Hematopoietic multipotent progenitor cell (in vitro differentiated cells): ENCODE data around the gene FLAD1. TPM values are rescaled to one million over a fixed set of nuclear protein-coding genes. Genes with fewer than 3 reads are reported as not detected.
"Not testable (repeated sequence)": the region's sequence is repeated elsewhere in the genome, so short reads cannot be mapped to it uniquely, and the experiment has no call there.

Experiments
- DNase-seq, 3 donors: peaks; one replicate each; pipeline ENCODE4 v3.0.0-alpha.2; 2011 to 2015; ENCODE audit warnings: low read depth in 2 of 3, low spot score in 2 of 3
- total RNA-seq: library from RNA; depleted of rRNA; stranded (reverse); fragments of >200 nt; gene quantifications from one replicate; pipeline ENCODE4 v1.2.3, GENCODE V29; 2012

FLAD1 gene
- total RNA-seq, 1 donor = 35.0 TPM

DNA sequence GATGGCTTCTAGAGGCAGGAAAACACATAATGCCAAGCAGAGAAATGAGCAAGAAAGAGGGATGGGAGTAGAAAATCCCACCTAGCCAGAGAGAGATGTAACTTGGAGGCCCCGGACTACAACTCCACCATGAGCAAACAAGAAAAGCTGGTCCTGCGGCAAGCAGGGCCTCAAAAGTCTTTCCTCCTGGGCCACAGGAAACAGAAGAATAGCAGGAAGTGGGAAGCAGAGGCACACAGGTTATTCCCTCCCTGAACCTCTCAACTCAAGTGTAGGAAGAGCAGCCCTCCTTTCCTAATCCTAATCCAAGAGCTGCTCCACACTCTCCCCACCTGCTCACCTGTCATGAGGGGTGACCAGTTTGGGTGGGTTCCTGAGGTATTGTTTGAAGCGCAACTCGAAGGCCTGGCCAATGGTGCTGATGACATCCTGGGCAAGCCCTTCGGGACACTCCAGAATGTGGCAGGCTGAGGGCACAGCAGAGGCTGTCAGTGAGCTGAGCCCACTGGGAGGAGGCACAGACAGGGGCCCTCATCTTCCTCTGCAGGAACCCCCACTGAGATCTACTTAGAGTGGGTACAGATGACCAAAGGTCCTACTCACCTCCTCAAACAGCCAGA is 15.7 kb upstream of the FLAD1 start:
- no peak for DNase-seq

DNA sequence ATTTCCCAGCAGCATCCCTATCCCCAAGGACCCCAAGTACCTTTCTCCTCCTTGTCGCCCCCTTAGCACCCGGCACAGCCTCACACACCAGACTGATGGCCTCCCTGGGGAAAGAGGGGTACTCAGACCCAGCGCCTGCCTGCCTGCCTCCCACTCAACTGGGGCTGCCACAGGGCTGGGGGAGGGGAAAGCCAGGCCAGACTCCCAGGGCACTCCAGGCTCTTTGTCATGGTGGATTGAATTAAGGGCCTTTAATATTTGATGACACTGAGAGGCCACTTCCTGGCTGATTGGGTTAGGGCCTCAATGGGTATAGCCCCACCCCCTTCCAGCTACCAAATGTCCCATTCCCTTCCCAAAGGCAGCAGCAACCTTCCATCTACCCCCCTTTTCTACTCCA is 14.4 kb upstream of the FLAD1 start:
- DNase-seq = no peak

DNA sequence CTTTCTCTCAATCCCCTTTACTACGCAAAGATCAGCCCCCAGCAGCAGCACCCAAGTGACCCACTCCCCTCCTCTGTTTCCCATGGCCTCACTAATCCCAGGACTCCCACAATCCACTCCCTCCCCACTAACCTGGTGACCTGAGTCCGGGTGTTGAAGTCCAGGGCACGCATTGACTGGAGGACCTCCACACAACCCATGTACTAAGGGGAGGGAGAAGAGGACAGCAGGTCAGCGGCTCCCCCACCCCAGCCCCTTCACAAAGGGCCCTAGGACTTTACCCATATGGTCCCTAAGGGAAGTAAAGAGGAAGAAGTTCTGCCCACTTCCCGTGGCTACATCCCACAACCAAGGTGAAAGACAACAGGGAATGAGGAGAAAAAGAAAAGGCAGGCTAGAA is 13.9 kb upstream of the FLAD1 start:
- no peak for DNase-seq

DNA sequence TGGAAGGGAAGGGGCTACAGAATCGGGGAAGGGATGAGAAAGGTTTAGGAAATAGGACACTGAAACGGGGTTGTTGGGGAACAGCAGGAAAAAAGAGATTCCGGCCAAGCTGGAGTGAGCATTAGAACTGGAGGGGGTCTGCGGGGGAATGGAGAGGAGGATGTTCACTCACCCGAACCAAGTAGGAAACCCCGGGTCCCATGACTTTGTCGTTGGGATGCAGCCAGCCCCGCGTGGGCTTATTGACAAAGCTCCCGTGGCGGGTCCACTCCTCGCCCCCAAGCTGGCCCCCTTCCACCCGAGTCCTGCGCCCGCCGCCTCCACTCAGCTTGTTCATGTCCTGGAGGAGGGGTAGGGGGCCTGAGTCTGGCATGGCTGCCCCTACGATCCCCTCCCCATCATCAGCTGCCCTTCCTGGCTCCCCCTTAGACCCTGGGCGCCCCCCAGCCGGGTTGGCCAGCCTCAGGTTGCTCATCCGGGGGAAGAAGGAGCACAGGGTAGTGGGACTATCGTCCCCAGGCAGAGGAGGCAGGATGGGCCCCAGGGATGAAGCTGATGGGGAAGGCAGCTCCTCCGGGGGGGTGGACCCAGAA is 13.2 kb upstream of the FLAD1 start:
- no peak for DNase-seq

DNA sequence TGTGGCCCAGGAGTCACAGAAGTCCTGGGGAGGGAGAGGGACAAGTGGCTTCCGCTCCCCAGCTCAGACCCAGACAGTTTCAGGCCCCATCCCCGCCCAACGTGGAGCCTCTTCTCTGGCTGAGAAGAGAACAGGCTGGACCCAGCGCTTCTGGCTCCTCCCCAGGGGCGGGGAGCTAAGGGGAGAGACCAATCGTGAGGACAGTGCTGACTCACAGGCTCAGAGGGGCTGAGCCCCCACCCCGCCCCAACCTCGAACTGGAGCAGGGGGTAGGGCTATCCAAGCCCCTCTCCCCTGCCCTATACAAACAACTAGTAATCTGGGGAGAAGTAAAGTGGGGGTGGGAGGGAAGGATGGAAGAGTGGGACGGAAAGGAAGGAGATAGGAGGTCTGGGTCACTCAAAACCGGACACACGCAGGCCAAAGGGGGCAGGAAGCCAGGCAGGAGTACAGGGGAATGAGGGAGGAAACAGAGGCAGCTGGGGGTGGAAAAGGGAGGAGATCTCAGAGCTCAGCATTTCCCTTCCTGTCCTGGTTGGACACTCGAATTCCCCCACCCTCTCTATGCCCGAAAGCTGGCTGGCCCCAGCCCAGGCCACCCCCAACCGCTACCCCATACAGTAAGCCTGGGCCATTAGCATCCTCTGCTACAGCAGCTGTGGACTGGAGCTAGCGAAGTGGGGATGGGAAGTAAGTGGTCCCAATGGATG is 12.4 kb upstream of the FLAD1 start, which contains the start of gene SHC1:
TSS of gene SHC1 (minus strand) at position 117 of the 710 bp plus-strand sequence. CDS start 221 bp downstream, outside the sequence.
- peak in 2 of 3 donors; percentile 76 to 87 for DNase-seq

DNA sequence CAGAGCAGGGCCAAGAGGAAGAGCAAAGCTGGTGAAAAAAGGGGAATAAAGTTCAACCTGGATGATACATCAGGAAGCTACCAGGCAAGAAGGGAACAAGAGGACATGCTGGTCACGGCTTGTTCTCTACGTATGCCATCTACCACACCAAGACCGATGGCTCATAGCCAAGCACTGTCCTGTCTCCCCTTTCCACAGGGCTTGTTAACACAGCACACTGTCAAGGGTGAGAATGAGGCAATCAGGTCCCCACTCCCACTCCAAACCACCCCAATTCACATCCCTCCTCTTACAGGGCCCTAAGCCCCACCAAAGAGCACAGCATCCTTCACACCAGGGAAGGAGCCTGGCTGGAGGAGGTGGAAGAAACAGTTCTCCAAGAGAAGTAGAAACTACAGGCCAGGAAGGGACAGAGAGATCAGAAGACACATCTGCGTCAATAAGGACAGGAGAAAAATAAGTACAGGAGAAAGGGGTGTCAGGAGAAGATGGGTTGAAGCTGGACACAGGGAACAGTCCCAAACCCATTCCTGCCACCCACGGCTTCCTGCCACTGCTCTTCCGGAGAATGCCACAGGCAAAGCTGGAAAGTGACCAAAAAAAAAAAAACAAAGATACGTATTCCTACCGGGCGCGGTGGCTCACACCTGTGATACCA is 11.7 kb upstream of the FLAD1 start:
- no peak for DNase-seq

DNA sequence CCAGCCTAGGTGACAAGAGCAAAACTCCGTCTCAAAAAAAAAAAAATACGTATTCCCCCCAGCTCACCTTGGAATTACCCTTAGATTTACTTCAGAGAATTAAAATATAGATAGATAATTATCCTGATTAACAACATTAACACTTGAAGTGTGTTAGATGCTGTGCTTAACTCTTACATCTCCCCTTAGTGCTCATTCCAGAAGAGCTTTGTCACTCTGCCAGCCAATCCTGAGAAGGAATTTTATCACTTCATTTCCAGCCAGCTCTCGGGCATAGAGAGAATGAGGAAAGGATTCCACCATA is 11.0 kb upstream of the FLAD1 start:
- no peak for DNase-seq

DNA sequence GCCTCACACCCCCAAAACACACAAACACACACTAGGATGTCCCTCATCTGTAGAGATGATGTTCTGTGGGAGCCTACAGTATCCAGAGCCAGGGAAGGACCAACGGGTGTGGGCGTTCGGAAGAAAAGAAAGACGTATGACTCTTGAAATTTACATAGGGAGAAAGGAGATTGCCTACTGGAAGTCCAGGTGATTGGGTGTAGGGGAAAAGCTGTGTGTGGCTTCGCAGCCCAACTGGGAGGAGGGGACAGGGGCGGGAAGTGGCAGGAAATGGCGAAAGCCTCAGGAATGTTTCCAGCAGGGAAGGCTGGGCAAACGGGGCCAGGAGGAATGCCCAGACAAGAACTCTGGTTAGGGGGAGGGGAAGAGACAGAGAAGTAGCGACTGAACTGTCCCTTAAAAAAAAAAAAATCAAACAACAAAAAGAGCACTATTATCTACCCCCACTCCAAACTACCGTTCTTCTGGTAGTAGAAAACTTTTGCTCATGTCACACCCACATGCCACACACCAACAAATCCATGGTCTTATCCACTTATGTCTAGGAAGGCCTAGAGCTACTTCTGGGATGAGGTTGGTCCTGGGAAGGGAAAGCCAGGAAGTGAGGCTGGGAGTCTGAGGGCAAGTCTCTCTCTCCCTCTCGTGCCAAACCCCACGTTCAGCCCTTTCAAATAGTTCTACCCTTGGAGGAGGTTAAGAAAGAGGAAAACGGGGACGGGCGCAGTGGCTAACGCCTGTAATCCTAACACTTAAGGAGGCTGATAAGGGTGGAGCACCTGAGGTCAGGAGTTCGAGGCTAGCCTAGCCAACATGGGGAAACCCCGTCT is 10.4 kb upstream of the FLAD1 start:
- no peak for DNase-seq

DNA sequence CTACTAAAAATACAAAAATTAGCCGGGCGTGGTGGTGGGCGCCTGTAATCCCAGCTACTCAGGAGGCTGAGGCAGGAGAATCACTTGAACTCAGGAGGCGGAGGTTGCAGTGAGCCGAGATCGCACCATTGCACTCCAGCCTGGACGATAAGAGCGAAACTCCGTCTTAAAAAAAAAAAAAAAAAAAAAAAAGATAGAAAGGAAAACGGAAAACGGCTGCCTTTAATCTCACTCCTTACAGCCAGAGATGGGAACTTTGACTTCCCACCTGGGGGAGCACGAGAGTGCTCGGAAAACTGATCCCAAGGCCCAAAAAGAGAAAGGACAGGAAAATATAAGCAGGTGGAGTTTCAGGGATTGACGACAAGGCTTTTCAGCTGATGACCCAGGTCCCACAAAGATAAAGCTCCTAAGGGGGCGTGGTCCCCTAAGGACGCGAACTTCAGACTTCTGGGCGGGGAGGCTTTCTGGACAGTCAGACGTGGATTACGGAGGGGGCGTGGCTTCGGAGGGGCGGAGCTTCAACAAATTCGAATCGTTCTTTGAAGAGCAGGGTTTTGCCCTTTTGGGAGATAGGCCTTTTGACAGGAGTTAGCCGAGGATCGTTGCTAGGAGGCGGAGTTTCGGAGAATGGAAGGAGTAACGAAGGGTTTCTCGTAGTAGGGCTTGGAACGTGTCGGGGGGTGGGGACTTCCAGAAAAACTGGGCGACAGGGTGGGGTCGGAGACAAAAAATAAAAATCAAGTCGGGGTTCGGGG is 9.6 kb upstream of the FLAD1 start:
- DNase-seq = peak; percentile 76 to 97 (median 96)

DNA sequence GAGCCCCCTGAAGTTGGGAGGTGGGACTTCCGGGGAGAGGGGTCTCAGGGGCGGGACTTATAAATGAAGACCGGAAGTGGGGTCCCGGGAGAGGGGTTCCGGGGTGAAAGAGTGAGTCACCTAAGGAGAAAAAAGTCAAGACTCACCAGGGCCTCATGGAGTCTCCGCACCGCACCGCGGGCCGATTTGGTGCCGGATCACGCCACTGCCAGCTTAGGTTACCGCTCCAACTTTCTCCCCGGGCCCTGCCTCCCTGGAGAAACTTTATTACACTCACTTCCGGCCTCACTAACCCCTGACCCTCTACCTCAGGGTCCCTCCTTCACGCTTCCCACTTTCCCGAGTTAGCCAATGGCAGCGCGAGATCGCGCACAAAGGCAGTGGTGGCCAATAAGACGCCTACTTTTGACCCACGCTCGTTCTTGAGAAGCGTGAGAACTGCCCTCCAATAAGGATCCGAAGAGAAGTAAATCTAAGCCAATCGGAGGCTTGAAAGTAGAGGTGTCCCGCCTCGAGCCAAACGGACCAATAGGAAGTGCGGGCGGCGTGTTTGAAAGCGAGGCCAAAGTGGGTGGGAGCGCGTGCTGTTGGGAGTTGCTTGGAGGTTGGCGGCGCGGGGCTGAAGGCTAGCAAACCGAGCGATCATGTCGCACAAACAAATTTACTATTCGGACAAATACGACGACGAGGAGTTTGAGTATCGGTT is 8.9 kb upstream of the FLAD1 start, which contains the start of gene CKS1B:
TSS of gene CKS1B (plus strand) at position 580 of the 706 bp plus-strand sequence. CDS start at position 645, 65 bp downstream.
- peak; percentile 94 to 100 (median 100) for DNase-seq

DNA sequence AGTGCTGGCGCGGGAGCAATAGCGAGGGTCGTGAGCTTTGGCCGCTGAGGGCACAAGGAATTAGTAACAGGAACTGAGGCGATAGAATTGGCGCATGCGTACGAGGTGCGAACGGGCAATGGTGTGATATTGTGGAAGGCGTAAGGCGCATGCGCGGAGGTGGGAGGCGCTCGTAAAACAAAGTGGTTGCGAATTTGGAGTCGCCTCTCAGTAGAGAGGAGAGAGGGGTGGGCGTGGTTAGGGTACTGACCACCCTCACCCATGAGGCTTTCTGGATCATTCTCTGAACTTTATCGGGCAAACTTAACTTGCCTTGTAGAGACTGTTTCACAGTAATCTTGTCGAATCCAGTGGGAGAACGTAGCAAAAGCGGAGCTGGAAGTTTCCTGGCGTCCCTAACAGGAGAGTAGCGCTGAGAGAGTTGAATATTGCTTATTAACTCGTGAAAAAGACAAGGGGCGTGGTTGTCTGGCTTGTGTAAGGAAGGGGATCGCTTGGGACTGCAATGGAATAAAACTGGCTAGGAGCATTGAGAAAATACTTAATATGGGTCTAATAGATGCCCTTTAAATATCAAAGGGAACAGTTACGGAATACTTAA is 8.2 kb upstream of the FLAD1 start:
- peak; percentile 97 to 99 (median 97) for DNase-seq

DNA sequence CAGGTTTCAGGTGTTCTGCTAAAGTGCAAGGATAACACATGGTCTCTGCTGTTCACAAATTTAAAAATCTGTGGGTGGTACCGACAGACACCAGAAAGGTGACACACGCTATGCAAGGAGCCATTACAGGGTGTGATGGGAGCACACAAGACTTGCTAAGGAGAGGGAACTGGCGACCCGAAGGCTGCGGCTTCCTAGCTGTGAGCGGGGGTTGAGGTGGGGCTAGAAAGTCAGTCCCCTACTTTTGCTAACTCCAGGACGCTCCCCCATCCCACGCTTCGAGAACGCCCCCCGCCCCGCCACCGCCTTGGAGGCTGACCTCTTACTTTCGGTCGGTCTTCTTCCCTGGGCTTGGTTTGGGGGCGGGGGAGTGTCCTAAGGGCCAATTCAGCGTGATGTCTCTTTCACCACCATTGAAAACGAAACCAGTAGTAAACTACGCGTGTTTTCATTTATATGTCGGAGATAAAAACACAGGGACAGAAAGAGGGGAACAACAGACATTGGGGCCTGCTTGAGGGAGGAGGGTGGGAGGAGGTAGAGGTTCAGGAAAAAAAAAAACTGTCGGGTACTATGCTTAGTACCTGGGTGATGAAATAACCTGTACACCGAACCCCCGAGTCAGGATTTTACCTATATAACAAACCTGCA is 7.6 kb upstream of the FLAD1 start:
- DNase-seq = peak in 2 of 3 donors; percentile 62 to 69

DNA sequence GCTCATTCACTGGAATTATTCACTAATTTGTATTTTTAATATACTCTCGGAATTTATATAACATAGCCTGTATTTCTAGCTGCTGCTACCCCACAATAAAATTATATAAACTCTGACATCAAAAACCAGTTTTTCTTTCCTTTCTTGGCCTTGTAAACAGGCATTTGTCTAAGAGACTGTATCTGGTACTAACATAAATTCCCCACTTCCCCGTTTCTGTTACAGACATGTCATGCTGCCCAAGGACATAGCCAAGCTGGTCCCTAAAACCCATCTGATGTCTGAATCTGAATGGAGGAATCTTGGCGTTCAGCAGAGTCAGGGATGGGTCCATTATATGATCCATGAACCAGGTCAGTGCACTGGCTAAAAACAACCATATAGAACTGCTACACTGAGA is 5.4 kb upstream of the FLAD1 start:
- not testable (repeated sequence) for DNase-seq

DNA sequence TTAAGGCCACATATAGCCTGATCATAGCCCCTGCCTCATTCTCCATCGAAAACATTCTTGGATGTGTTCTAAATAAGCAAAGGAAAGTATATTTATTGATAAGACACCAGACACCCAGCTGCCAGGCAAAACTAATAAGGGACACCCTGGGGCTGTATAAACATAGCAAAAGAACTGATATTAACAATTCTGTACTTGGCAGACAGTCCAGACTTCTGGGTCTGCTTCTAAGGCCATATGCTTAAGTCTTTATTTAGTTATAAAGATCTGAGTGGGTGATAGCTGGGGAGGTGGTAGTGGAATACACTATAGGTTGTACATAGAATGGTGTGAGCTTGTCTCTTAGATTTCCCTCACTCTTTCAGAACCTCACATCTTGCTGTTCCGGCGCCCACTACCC is 4.8 kb upstream of the FLAD1 start:
- no peak for DNase-seq

DNA sequence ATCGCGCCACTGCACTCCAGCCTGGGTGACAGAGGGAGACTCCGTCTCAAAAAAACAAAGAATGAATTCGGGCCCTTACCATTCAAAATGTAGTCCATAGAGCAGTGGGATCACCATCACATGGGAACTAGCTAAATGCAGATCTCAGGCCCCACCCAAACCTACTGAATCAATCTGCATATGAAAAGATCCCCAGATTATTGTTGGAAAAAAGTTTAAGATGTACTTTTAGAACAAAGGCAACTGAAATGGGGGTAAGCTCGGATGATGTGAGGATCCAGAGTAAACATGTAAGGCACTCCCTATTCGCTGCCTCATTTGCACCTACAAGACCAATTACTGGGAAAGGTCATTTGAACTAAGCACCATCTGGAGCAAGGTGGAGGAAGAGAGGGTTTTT is 803 bp upstream of the FLAD1 start:
- no peak for DNase-seq

DNA sequence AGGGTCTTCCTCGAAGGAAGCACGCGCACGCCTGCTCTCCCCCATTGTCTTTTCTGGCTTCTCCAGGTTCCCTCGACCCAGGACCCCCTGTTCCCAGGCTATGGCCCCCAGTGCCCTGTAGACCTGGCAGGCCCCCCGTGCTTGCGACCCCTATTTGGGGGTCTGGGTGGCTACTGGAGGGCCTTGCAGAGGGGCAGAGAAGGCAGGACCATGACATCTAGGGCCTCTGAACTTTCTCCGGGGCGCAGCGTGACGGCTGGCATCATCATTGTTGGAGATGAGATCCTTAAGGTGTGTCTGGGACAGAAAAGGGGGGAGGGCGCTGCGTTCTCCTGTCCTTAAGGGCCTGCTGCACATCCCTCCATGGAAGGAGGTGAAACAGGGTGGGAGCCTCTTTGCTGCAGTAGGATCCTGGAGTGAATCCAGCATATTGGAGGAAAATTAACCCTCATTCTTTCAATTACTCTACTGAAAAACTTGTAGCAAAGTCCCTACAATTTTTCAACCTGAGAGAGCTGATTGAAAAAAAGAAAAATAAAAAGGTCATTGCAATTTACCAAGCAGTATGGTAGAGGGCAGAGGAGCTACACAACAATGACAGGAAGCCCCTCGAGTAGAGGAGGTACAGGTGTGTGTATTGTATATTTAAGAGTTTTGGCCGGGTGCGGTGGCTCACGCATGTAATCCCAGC is 777 bp downstream of the FLAD1 start:
- no peak for DNase-seq

DNA sequence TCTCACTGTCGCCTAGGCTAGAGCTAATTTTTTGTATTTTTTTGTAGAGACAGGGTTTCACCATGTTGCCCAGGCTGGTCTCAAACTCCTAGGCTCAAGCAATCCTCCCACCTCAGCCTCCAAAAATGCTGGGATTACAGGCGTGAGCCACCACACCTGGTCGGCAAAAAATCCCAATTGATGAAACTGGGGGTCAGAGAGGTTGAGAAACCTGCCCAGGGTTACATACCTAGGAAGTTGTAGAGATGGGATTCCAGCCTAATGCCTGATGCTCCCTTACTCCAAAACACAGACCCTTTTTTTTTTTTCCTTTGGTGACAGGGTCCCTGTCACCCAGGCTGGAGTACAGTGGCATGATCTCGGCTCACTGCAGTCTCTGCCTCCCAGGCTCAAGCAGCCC is 3.6 kb downstream of the FLAD1 start:
- DNase-seq = not testable (repeated sequence)

DNA sequence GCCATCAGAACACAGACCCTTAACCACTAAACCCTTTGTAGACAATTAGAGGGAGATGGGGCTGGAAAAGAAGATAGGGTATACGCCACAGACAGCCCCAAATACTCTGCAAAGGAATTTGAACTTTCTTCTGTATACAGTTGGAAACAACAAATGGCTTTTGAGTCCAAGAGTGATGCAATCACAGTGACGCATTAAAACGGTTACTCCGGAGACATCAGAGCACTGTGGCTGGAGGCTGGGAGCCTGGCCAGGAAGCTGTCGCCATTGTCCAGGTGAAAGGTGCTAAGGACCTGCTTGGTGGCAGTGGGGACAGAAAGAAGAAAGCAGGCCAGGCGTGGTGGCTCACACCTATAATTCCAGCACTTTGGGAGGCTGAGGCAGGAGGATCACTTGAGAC is 4.2 kb downstream of the FLAD1 start:
- DNase-seq = no peak
